Activated T-cell treated with anti-CD3 and anti-CD28 coated beads for 24 hours (primary cell): Measurements from ENCODE around the gene PHLDA3.

Source experiments
- DNase-seq: peaks from one replicate; pipeline ENCODE4 v3.0.0-alpha.2; 2020; ENCODE audit warnings: low read depth

PHLDA3 gene

GRCh38 chr1:201429736-201430501 is 39.1 kb downstream of the PHLDA3 start:
- DNase-seq: no peak

DNA sequence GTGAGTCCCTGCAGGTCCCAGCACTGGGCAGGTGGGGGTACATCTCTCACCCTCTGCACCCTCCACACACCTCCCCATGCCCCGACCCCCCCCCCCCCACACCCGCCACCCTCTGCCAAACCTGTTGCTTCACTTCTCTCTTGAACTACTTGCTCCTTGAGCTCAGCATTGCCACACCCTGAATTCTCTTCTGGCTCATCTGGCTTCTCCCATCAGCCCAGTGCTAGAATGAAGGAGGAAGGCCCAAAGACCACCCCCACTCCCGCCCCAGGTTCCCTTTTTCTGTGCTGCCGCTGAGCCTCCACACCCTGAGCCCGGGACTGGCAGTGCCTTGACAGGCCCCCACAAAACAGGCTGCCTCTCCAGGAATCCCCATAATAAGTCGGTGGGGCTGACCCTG is 41.0 kb downstream of the PHLDA3 start:
- DNase-seq: no peak

GRCh38 chr1:201426479-201427310 is 42.3 kb downstream of the PHLDA3 start:
- DNase-seq: no peak

GRCh38 chr1:201424146-201424545 is 44.8 kb downstream of the PHLDA3 start:
- no peak for DNase-seq

- no peak for DNase-seq
These were observed 45.3 kb downstream of the PHLDA3 start for GRCh38 chr1:201423655-201424054.

DNA sequence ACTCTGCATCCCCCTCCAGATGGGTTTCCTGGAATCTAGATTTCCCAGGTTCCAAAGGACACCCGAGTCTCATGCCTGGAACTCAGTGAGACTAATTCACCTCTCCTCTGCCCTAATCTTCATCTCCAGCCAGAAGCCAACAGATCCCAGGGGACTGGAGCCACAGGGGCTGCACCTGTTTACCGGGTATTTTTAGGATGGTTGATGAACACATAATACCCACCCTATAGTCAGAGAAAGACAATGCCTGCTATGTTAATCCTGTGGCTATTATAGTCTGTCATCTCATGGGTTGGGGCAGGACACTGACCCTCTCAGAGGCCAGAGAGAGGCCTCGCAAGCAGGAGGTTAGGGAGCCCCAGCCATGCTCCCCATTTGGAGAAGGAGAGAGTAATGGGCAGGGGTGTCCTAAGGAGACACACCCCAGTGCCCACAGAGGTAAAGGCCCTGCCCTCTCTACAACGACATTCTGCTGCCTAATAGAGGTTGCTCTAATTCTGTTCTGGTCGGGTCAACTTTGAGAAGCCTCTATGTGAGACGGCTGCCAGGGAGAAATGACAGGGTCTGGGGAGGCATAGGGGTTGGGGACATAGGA is 46.5 kb downstream of the PHLDA3 start:
- no peak for DNase-seq

DNA sequence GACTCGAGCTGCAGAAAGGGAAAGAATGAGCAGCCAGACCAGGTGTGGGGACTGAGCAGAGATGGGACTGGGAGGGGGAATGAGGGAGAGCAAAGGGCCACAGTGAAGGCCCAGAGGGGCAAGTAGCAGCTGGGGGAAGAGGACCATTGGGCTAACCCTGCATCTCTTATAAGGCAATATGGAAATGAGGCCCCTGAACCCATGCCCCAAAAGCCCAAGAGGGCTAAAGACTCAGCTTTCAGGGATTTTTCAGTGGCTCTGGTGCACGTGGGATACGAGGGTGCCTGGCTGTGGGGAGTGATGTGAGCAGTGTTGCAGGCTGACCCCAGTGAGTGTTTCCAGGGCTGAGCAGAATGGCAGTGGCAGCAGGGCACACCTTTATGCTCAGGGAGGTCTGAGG is 47.0 kb downstream of the PHLDA3 start:
- DNase-seq: no peak

DNA sequence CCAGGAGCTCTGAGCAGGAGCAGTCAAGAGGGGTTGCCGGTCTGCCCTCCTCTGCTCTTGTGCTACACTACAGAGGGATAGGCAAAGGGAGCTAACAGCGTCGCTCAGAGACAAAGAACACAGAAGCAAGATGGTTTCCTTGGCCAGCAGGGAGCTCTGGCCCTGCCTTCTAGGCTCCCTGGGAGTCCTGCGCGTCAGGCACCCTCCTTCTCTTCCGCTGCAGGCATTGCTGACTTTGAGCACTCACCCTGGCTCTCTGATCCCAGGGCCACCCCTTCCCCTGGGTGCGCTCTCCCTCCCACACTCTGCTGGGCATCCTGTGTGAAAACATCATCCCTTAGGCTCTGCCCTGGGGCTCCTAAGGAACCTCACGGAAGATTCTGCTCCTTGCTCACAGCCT is 47.9 kb downstream of the PHLDA3 start:
- DNase-seq: no peak

DNA sequence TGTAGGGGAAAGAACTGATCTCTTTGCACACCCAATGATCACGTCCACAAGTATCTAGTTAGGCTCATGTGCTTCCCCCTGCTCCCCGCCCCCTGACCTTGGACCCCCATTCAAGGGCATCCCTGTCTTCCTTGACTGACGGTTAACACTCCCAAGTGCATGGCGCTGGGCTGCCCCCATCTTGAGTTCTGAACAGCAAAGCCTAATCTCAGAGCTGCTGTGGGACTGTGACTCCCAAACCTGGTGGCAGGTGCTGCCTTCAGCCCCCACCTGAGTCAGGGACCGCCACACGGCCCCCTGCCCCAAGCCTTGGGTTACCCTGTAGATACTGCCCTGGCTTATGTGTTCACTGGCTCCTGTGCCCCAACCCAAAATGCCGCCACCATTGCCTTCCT is 48.4 kb downstream of the PHLDA3 start:
- DNase-seq: no peak

- DNase-seq: no peak
These were observed 49.0 kb downstream of the PHLDA3 start for GRCh38 chr1:201419746-201420607.

DNA sequence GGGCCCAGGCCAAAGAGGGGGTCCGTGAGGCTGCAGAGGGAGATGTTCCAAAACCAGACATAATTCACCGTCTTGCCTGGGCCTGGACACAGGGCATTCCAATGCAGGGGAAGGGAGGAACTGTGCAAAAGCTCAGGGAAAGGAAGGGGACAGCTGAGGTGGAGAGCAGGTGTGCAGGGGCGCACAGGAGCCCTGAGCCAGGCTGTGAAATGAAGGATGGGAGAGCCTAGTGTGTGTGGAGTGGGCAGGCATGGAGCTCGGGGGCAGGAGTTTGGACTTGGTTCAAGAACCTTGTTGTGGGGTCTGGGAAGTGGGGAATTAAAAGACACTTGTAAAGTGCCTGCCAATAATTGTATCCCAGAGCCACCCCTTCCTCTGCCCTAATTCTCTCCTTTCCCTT is 49.7 kb downstream of the PHLDA3 start:
- no peak for DNase-seq

GRCh38 chr1:201418461-201418860 is 50.5 kb downstream of the PHLDA3 start:
- no peak for DNase-seq
